ENCODE data around the gene MLC1. TPM values are rescaled to one million over a fixed set of nuclear protein-coding genes. Genes with fewer than 3 reads are reported as not detected.

MLC1 gene
- total RNA-seq, 2 experiments from 2014 or later, result 0.25 to 0.83 TPM

GRCh38 chr22:50067244-50067643 lies 18.0 kb downstream of the MLC1 start:
- Mint-ChIP-seq H3K27me3 (no peaks in the 10 kb centered on the region), H3K36me3 (ENCODE audit: low read depth) (no peaks in the 10 kb centered on the region), H3K4me1 (no peaks in the 10 kb centered on the region), H3K27ac (no peak overlapping the region), H3K4me3 (no peak overlapping the region), H3K9me3 (no peaks in the 10 kb centered on the region)
- DNase-seq, result no peak
- ChIA-PET CTCF (interaction anchor here (0.6 kb wide), 1 partner anchor 74 kb away, joined by 4 read pairs; no protein-coding TSS in a partner anchor), POLR2A (no interaction called here)

DNA sequence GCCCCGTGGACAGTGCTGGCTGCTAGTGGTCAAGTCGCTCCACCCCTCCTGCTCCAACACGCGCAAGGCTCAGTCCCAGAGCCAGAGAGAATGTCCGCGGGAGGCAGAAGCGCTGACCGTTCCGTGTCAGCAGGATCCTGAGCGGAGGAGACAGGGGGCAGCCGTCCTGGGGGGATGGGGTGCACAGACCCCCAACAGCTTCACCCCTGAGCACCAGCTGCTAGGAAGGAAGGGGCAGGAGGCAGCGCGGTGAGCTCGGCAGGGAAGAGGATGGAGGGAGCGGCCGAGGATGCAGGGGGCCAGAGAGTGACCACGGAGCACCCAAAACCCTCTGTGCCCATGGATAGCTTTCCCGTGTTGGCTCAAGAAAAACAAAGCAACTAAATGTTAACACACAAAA lies 20.8 kb downstream of the MLC1 start:
- ChIA-PET POLR2A (no interaction called here), CTCF (no interaction called here)
- no peaks in the 10 kb centered on the region for H3K36me3 Mint-ChIP-seq (ENCODE audit: low read depth)
- no peak overlapping the region for H3K27ac Mint-ChIP-seq
- H3K9me3 Mint-ChIP-seq, result no peaks in the 10 kb centered on the region
- H3K4me1 Mint-ChIP-seq, result no peaks in the 10 kb centered on the region
- peaks cover 7% of the 10 kb centered on the region for H3K27me3 Mint-ChIP-seq
- H3K4me3 Mint-ChIP-seq, result no peak overlapping the region
- DNase-seq, result no peak

- Mint-ChIP-seq H3K36me3 (ENCODE audit: low read depth) (no peaks in the 10 kb centered on the region), H3K9me3 (no peaks in the 10 kb centered on the region), H3K27ac (no peak overlapping the region), H3K4me3 (no peak overlapping the region), H3K27me3 (peaks cover 10% of the 10 kb centered on the region), H3K4me1 (no peaks in the 10 kb centered on the region)
- ChIA-PET POLR2A (no interaction called here), CTCF (no interaction called here)
- no peak for DNase-seq
Observed at GRCh38 chr22:50063589-50064393, 21.4 kb downstream of the MLC1 start.

DNA sequence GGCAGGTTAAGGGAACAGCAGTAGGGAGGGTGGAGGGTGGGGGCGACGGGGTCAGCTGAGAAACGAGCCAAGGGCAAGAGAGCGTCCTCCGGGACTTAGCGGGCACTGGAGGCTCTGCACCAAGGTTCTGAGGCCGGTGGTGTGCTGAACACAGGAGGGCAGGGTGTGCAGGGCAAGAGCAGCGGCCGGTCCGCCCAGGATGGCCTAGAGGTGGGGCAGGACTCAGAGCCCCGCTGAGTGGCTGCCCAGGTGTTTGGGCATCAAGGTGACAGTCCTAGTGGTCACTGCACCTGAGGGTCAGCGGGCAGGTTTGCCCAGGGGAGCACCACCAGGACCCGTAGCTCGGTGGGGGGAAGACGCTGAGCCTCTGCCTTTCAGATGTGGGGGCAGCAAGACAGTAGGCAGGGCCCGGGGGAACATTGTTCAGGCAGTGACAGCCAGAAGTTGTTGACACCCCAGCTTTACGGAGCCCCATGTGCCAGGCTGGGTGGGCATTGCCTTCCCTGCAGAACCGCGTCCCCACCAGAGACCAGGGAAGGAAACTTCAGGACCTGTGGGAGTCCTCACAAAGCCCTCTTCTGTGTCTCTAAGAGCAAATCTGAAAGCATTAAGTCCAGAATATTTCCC lies 22.6 kb downstream of the MLC1 start:
- Mint-ChIP-seq H3K27me3 (peaks cover 12% of the 10 kb centered on the region), H3K27ac (no peak overlapping the region), H3K36me3 (ENCODE audit: low read depth) (no peaks in the 10 kb centered on the region), H3K4me1 (no peaks in the 10 kb centered on the region), H3K4me3 (no peak overlapping the region), H3K9me3 (no peaks in the 10 kb centered on the region)
- no peak for DNase-seq
- POLR2A ChIA-PET, result no interaction called here
- CTCF ChIA-PET, result interaction anchor here (0.7 kb wide), 1 partner anchor 358 kb away, joined by 3 read pairs; no protein-coding TSS in a partner anchor

DNA sequence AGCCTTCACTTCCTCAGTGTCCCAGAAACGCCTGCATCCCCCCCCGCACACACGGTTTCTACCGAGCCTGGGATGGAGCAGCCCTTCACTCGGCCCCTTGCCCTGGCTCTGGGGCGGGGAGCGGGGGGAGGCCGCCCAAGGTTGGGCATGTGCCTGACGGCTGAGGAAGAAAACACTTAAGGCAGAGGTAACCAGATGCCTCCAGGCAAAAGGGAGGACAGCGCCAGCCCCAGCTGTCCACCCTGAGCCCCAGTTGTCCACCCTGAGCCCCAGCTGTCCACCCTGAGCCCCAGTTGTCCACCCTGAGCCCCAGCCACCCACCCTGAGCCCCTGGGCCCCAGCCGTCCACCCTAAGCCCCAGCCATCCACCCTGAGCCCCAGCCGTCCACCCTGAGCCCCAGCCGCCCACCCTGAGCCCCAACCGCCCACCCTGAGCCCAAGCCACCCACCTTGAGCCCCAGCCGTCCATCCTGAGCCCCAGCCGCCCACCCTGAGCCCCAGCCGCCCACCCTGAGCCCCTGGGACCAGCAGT lies 23.3 kb downstream of the MLC1 start:
- peaks cover 14% of the 10 kb centered on the region for H3K27me3 Mint-ChIP-seq
- DNase-seq, result no peak
- H3K27ac Mint-ChIP-seq, result no peak overlapping the region
- H3K9me3 Mint-ChIP-seq, result no peaks in the 10 kb centered on the region
- H3K4me1 Mint-ChIP-seq, result no peaks in the 10 kb centered on the region
- CTCF ChIA-PET, result no interaction called here
- POLR2A ChIA-PET, result no interaction called here
- H3K4me3 Mint-ChIP-seq, result no peak overlapping the region
- no peaks in the 10 kb centered on the region for H3K36me3 Mint-ChIP-seq (ENCODE audit: low read depth)

- POLR2A ChIA-PET, result no interaction called here
- CTCF ChIA-PET, result no interaction called here
- no peak overlapping the region for H3K4me3 Mint-ChIP-seq
- H3K4me1 Mint-ChIP-seq, result no peaks in the 10 kb centered on the region
- H3K27me3 Mint-ChIP-seq, result peaks cover 14% of the 10 kb centered on the region
- H3K36me3 Mint-ChIP-seq (ENCODE audit: low read depth), result no peaks in the 10 kb centered on the region
- H3K27ac Mint-ChIP-seq, result no peak overlapping the region
- H3K9me3 Mint-ChIP-seq, result no peaks in the 10 kb centered on the region
- DNase-seq, result no peak
Observed at GRCh38 chr22:50061141-50061823, 23.9 kb downstream of the MLC1 start.

- Mint-ChIP-seq H3K9me3 (no peaks in the 10 kb centered on the region), H3K4me3 (no peak overlapping the region), H3K4me1 (no peaks in the 10 kb centered on the region), H3K27ac (no peak overlapping the region), H3K27me3 (peaks cover 14% of the 10 kb centered on the region), H3K36me3 (ENCODE audit: low read depth) (no peaks in the 10 kb centered on the region)
- ChIA-PET POLR2A (no interaction called here), CTCF (no interaction called here)
- DNase-seq, result no peak
Observed at GRCh38 chr22:50060441-50061140, 24.6 kb downstream of the MLC1 start.

- no peaks in the 10 kb centered on the region for H3K9me3 Mint-ChIP-seq
- no peak for DNase-seq
- ChIA-PET CTCF (no interaction called here), POLR2A (no interaction called here)
- peaks cover 16% of the 10 kb centered on the region for H3K27me3 Mint-ChIP-seq
- no peaks in the 10 kb centered on the region for H3K4me1 Mint-ChIP-seq
- H3K27ac Mint-ChIP-seq, result peak overlapping the region; percentile 36
- no peaks in the 10 kb centered on the region for H3K36me3 Mint-ChIP-seq (ENCODE audit: low read depth)
- no peak overlapping the region for H3K4me3 Mint-ChIP-seq
Observed at GRCh38 chr22:50059881-50060262, 25.4 kb downstream of the MLC1 start.

DNA sequence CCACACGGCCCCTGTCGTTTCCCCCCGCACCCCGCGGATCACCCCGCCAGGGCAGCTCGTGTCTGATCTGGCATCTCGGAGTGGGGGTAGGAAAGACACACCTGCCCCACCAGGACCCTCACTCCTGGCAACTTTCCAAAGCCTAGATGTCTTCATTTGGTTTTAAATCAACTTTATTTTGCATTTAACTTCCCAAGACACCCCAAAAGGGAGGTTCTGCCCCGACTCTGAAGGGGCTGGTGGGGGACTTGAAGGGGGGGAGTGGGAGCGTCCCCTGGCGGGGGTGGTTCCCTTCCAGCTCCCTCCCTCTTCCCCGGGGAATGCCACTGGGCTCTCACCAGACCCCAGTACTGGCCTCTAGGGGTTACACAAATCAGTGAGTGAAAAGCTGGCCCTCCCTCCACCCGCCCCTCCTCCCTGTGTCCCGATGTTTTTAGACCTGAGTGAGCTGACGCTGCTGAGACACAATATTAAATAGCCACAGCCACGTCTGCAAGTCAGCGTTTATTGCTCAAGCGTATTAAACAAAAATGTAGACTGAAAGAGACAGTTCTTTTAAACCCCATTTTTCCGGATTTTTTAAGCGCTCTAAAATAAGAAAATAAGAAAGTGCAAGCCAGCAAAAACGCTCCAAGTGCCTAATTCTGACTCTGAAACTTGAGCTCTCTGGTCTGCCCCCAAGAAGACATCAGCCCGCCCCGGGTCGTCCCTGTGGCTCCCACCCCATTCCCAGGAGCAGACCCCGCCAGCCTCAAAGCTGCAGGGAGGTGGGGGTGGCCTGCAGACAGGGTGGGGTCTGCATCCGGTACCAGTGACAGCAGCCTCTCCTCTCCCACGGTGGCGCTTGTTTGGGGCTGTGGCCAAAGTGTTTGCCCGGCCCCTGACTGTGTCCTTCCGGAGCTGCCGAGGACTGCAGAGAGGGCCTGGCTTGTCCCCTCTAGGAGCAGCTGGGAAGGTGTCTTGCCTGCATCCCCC lies 26.0 kb downstream of the MLC1 start:
- no peaks in the 10 kb centered on the region for H3K9me3 Mint-ChIP-seq
- H3K4me3 Mint-ChIP-seq, result no peak overlapping the region
- POLR2A ChIA-PET, result no interaction called here
- H3K36me3 Mint-ChIP-seq (ENCODE audit: low read depth), result no peaks in the 10 kb centered on the region
- no peak for DNase-seq
- peaks cover 16% of the 10 kb centered on the region for H3K27me3 Mint-ChIP-seq
- no peaks in the 10 kb centered on the region for H3K4me1 Mint-ChIP-seq
- H3K27ac Mint-ChIP-seq, result no peak overlapping the region
- CTCF ChIA-PET, result no interaction called here

DNA sequence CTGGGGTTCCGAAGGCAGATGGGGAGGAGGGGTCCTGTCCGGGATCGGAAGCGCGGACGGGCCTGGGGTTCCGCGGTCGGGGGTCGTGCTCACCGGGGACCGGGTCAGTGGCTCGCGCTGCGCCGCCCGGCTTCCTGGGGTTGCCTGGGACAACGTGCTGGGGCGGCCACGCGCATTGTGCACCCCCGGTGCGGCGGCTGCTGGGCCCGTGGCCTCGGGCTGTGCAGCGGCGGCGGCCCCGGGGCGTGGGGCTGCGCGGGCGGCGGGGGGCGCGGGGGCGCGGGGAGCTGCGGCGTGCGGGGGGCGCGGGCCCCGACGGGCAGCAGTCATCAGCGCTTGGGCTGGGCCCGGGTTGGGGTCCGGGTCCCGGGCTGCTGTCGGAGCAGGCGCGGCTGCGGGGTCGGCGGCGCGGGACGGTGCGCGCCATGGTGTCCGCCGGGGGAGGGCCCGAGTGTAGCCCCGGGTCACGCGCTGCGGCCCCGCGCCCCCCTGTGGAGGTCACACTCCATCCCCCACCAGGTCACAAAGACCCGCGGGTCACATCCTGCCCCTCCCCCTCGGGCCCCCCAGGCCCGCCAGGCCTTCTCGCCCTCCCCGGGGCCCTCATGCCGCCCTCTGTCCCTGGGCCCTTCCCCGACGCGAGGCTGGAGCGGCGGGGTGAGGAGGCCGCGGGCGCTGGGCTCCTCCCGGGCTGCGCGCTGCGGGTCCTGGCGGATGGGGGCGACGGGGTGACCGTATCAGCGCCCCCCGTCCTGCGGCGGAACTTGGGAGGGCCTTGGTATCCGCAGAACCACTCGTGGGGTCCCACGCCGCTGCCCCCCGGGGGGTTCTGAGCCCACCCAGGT lies 26.9 kb downstream of the MLC1 start, which contains the start of gene TTLL8:
Gene TTLL8 (minus strand): TSS at position 238 of the 845 bp plus-strand sequence.
- H3K36me3 Mint-ChIP-seq (ENCODE audit: low read depth), result no peaks in the 10 kb centered on the region
- CTCF ChIA-PET, result no interaction called here
- peaks cover 16% of the 10 kb centered on the region for H3K27me3 Mint-ChIP-seq
- no peak within 1 kb of the TSS for H3K4me3 Mint-ChIP-seq
- no peaks in the 10 kb centered on the region for H3K4me1 Mint-ChIP-seq
- peaks cover 6% of the 10 kb centered on the region for H3K9me3 Mint-ChIP-seq
- H3K27ac Mint-ChIP-seq, result no peak within 1 kb of the TSS
- POLR2A ChIA-PET, result no interaction called here
- no peak for DNase-seq

DNA sequence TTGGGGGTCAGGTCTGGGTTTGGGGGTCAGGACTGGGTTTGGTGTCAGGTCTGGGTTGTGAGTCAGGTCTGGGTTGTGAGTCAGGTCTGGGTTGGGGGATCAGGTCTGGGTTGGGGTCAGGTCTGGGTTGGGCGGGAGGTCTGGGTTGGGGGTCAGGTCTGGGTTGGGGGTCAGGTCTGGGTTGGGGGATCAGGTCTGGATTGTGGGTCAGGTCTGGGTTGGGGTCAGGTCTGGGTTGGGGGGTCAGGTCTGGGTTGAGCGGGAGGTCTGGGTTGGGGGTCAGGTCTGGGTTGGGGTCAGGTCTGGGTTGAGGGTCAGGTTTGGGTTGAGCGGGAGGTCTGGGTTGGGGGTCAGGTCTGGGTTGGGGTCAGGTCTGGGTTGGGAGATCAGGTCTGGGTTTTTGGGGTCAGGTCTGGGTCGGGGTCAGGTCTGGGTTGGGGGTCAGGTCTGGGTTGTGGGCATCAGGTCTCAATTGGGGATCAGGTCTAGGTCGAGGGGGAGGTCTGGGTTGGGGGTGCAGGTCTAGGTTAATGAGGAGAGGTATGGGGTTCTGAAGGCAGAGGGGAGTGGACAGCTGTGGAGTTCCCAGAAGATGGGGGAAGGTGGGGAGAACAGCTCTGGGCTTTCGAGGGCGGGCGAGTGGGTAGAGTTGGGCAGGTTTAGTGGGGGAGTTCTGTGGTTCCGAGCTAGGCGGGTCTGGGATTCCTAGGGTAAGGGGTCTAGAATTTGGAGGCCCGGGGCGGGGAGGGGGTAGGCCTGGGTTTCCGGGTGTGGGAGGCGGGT lies 27.8 kb downstream of the MLC1 start:
- peaks cover 16% of the 10 kb centered on the region for H3K27me3 Mint-ChIP-seq
- CTCF ChIA-PET, result no interaction called here

More for the DNA sequence above, 27.8 kb downstream of the MLC1 start:
- no peak for DNase-seq
- Mint-ChIP-seq H3K36me3 (ENCODE audit: low read depth) (no peaks in the 10 kb centered on the region), H3K4me3 (no peak overlapping the region), H3K9me3 (peaks cover 6% of the 10 kb centered on the region), H3K27ac (no peak overlapping the region), H3K4me1 (no peaks in the 10 kb centered on the region)
- POLR2A ChIA-PET, result no interaction called here

All from activated CD4-positive, alpha-beta T cell treated with anti-CD3 and anti-CD28 coated beads, Interleukin-2, amount 10 ng/mL, durations not matched to agents 7 days and 5 days (primary cell).